HCT116 (cell line): Measurements from ENCODE around the gene OR2V2. TPM values are rescaled to one million over a fixed set of nuclear protein-coding genes. Genes with fewer than 3 reads are reported as not detected.

Experiments
- ATAC-seq: fragments of 200-7000 bp; cut with Tn5 transposase; 2 replicates; pipeline ENCODE4 v1.9.1; 2020; ENCODE audit warnings: mild to moderate bottlenecking, moderate library complexity
- BruUV-seq: library from RNA; stranded (reverse); fragments of 400-500 nt; replicated peaks from 2 replicates; lab custom pipeline; 2021; lab: Mats Ljungman, UMichigan
- CTCF ChIA-PET: fragments of 300-600 bp; sonication (Branson Sonifier 250); formaldehyde crosslinking; loops from one replicate; lab custom pipeline; 2021; ENCODE audit warnings: antibody characterized with exemption; lab: Charles Lee
- POLR2A ChIA-PET: fragments of 300-600, 350-600 bp; sonication (Branson Sonifier 250); formaldehyde crosslinking; loops from one replicate; lab custom pipeline; 2021; ENCODE audit warnings: antibody characterized with exemption; lab: Charles Lee
- RAD21 ChIA-PET, 2 experiments: fragments of 300-600 bp; sonication (Branson Sonifier 250); formaldehyde crosslinking; loops; one replicate each; lab custom pipeline; 2023; ENCODE audit warnings: low total read pairs in 2 of 2; ENCODE audit not compliant: uncharacterized antibody in 2 of 2, unreplicated experiment in 2 of 2, low non-redundant PET in 1 of 2; lab: Charles Lee
- DNase-seq: peaks from one replicate; pipeline ENCODE4 v3.0.0-alpha.2; 2010; ENCODE audit warnings: low read depth, low spot score
- H2AFZ ChIP-seq: fragments of 200-600 bp; shearing (Covaris generic), sonication (generic); 2 replicates; pipeline ENCODE4 v1.6.1; 2017; ENCODE audit warnings: low read depth, mixed run types, mixed read lengths, antibody characterized with exemption, low read length; ENCODE audit not compliant: poor library complexity, severe bottlenecking
- H3K27ac ChIP-seq: 2 replicates; pipeline ENCODE4 v1.5.1; 2012; ENCODE audit warnings: low read depth, low read length
- H3K27me3 ChIP-seq: fragments of 200-600 bp; sonication (generic); 2 replicates; pipeline ENCODE4 v1.6.1; 2016; ENCODE audit warnings: mixed run types, low read length, mixed read lengths; ENCODE audit not compliant: insufficient read depth
- H3K36me3 ChIP-seq, 2 experiments: fragments of 200-500 bp in 1 of 2; fragments of 200-600 bp in 1 of 2; sonication (Bioruptor generic) in 1 of 2; sonication (generic) in 1 of 2; 2 replicates each; pipeline versions ENCODE4 v1.5.1 to v1.6.1; 2014 to 2016; ENCODE audit warnings: low read length in 2 of 2, inconsistent platforms in 1 of 2, mixed read lengths in 1 of 2, mixed run types in 1 of 2; ENCODE audit not compliant: insufficient read depth in 2 of 2, control insufficient read depth in 1 of 2
- H3K4me1 ChIP-seq, 2 experiments: fragments of 200-600 bp in 1 of 2; sonication (generic) in 1 of 2; 2 replicates each; pipeline versions ENCODE4 v1.5.1 to v1.6.1; 2012 to 2017; ENCODE audit warnings: low read length in 2 of 2, inconsistent platforms in 1 of 2, mild to moderate bottlenecking in 1 of 2, mixed read lengths in 1 of 2, mixed run types in 1 of 2, moderate library complexity in 1 of 2; ENCODE audit not compliant: insufficient read depth in 2 of 2, control insufficient read depth in 1 of 2
- H3K4me2 ChIP-seq: fragments of 200-600 bp; sonication (generic); 2 replicates; pipeline ENCODE4 v1.6.1; 2017; ENCODE audit warnings: mixed run types, low read length, mixed read lengths
- H3K4me3 ChIP-seq, 2 experiments: fragments of 200-600 bp in 1 of 2; sonication (generic) in 1 of 2; replicated peaks in 1 of 2; 2 replicates each; pipeline ENCODE4 v1.5.1; 2011 to 2016; ENCODE audit warnings: low read length in 2 of 2, control low read depth in 1 of 2, low read depth in 1 of 2, mild to moderate bottlenecking in 1 of 2, mixed read lengths in 1 of 2, mixed run types in 1 of 2
- H3K79me2 ChIP-seq: fragments of 200-600 bp; sonication (generic); 2 replicates; pipeline ENCODE4 v1.6.1; 2017; ENCODE audit warnings: mild to moderate bottlenecking, mixed run types, low read length, moderate library complexity, mixed read lengths; ENCODE audit not compliant: insufficient read depth
- H3K9ac ChIP-seq: fragments of 200-600 bp; sonication (generic); 2 replicates; pipeline ENCODE4 v1.6.1; 2016; ENCODE audit warnings: low read length, mixed read lengths
- H3K9me2 ChIP-seq: fragments of 200-600 bp; sonication (generic), shearing (Covaris generic); 2 replicates; pipeline ENCODE4 v1.6.1; 2017; ENCODE audit warnings: mixed run types, mild to moderate bottlenecking, moderate library complexity; ENCODE audit not compliant: insufficient read depth
- H3K9me3 ChIP-seq, 2 experiments: fragments of 200-500 bp in 1 of 2; fragments of 200-600 bp in 1 of 2; sonication (Bioruptor generic) in 1 of 2; sonication (generic) in 1 of 2; 2 replicates each; pipeline ENCODE4 v1.6.1; 2014 to 2017; ENCODE audit warnings: low read length in 2 of 2, mixed read lengths in 2 of 2, inconsistent platforms in 1 of 2, low read depth in 1 of 2, mild to moderate bottlenecking in 1 of 2, mixed run types in 1 of 2, moderate library complexity in 1 of 2; ENCODE audit not compliant: control insufficient read depth in 1 of 2, insufficient read depth in 1 of 2
- H4K20me1 ChIP-seq: fragments of 200-600 bp; sonication (generic), shearing (Covaris generic); 2 replicates; pipeline ENCODE4 v1.6.1; 2017; ENCODE audit warnings: mixed run types, mild to moderate bottlenecking, moderate library complexity; ENCODE audit not compliant: insufficient read depth
- ELF1 ChIP-seq: IDR thresholded peaks from 2 replicates; pipeline ENCODE4 v1.6.1; 2012; ENCODE audit warnings: low read depth, borderline replicate concordance
- JUND ChIP-seq: IDR thresholded peaks from 2 replicates; pipeline ENCODE4 v1.6.1; 2012
- RAD21 ChIP-seq: IDR thresholded peaks from 2 replicates; pipeline ENCODE4 v1.6.1; 2012; ENCODE audit warnings: low read depth, mild to moderate bottlenecking
- REST ChIP-seq: IDR thresholded peaks from 2 replicates; pipeline ENCODE4 v1.6.1; 2012; ENCODE audit warnings: low read depth
- SIN3A ChIP-seq: IDR thresholded peaks from 2 replicates; pipeline ENCODE4 v1.6.1; 2012; ENCODE audit warnings: low read depth
- SP1 ChIP-seq: IDR thresholded peaks from 2 replicates; pipeline ENCODE4 v1.6.1; 2012; ENCODE audit warnings: low read depth
- SRF ChIP-seq: IDR thresholded peaks from 2 replicates; pipeline ENCODE4 v1.6.1; 2012; ENCODE audit warnings: low read depth
- TCF7L2 ChIP-seq: IDR thresholded peaks from 2 replicates; pipeline ENCODE4 v1.7.0; 2011; ENCODE audit warnings: borderline replicate concordance, inconsistent platforms; ENCODE audit not compliant: insufficient read depth, insufficient read length; ENCODE audit errors: extremely low read depth
- intact Hi-C: fragments of 100-400 bp; cut with micrococcal nuclease; formaldehyde crosslinking; loops from 2 replicates; pipeline ENCODE4 v1.10.0; 2022
- total RNA-seq: library from RNA; stranded (reverse); gene quantifications from one replicate; pipeline ENCODE4 v1.2.1, GENCODE V29; 2021; ENCODE audit not compliant: unreplicated experiment

Gene OR2V2
- total RNA-seq, 1 experiment from 2014 or later: not detected

- intact Hi-C loops: no loop called here
- no peaks in the 10 kb centered on the region for H4K20me1 ChIP-seq
- no peak overlapping the region for H3K4me3 ChIP-seq
- RAD21 ChIA-PET: no interaction called here
- peaks cover 5 to 23% of the 10 kb centered on the region in 2 experiments for H3K4me1 ChIP-seq
- 0 out of 2 replicates have a peak, but pooled peaks cover 6% of the 10 kb centered on the region for H3K79me2 ChIP-seq
- no peak overlapping the region; the same call in 1 of the 2 replicates for H3K27ac ChIP-seq
- no peak overlapping the region for H2AFZ ChIP-seq
- CTCF ChIA-PET: no interaction called here
- no peaks in the 10 kb centered on the region for H3K27me3 ChIP-seq
- H3K9me2 ChIP-seq: no peaks in the 10 kb centered on the region
- no peak for TF ChIP-seq JUND
- TF ChIP-seq SRF: no peak
- no peak for TF ChIP-seq TCF7L2
- no peaks in the 10 kb centered on the region for H3K9me3 ChIP-seq
- H3K9ac ChIP-seq: no peak overlapping the region
- H3K36me3 ChIP-seq: no peaks in the 10 kb centered on the region
- DNase-seq (no peak), ATAC-seq (no peak)
- no peak overlapping the region for H3K4me2 ChIP-seq
- POLR2A ChIA-PET: interaction anchor here (1.4 kb wide), 1 partner anchor 12 kb away, joined by 3 read pairs; no protein-coding TSS in a partner anchor
- no TSS peak for BruUV-seq
Measured at GRCh38 chr5:181194489-181195248, 47.3 kb downstream of the OR2V2 start.

- no peak overlapping the region for H3K9ac ChIP-seq
- TF ChIP-seq RAD21 (no peak), SRF (no peak), SP1 (no peak), ELF1 (no peak), SIN3A (no peak), REST (no peak)
- TF ChIP-seq, all 23 proteins: peak for 0
- ChIA-PET RAD21 (no interaction called here), POLR2A (no interaction called here), CTCF (no interaction called here)
- no TSS peak for BruUV-seq
- H3K9me3 ChIP-seq: no peaks in the 10 kb centered on the region
- H3K4me3 ChIP-seq: no peak overlapping the region
- ATAC-seq (no peak), DNase-seq (no peak)
- H3K36me3 ChIP-seq: no peaks in the 10 kb centered on the region
- peaks cover 4 to 19% of the 10 kb centered on the region in 2 experiments for H3K4me1 ChIP-seq
- intact Hi-C loops: no loop called here
- no peak overlapping the region for H3K27ac ChIP-seq
- no peaks in the 10 kb centered on the region for H4K20me1 ChIP-seq
- H3K79me2 ChIP-seq: 0 out of 2 replicates have a peak, but pooled peaks cover 6% of the 10 kb centered on the region
- no peak overlapping the region for H2AFZ ChIP-seq
- no peaks in the 10 kb centered on the region for H3K27me3 ChIP-seq
- no peaks in the 10 kb centered on the region for H3K9me2 ChIP-seq
- H3K4me2 ChIP-seq: no peak overlapping the region
Measured at GRCh38 chr5:181195249-181195761, 47.9 kb downstream of the OR2V2 start.
